GM23248 (cell line): ENCODE results near the gene CSMD2.

Experiments used
- EZH2 ChIP-seq: fragments of 200-600 bp; sonication (generic); IDR thresholded peaks from 2 replicates; pipeline ENCODE4 v1.6.1; 2018; ENCODE audit warnings: antibody characterized with exemption, mild to moderate bottlenecking; ENCODE audit not compliant: insufficient read depth, poor library complexity, severe bottlenecking
- EZH2phosphoT487 ChIP-seq: fragments of 200-600 bp; sonication (generic); IDR thresholded peaks from 2 replicates; pipeline ENCODE4 v1.6.1; 2018; ENCODE audit warnings: antibody characterized with exemption, moderate library complexity, mild to moderate bottlenecking, low read depth; ENCODE audit not compliant: insufficient read depth

- TF ChIP-seq EZH2 (no peak), EZH2phosphoT487 (no peak)
These were observed 578.2 kb downstream of the CSMD2 start for GRCh38 chr1:33586795-33587194.
